HG03097 (cell line): ENCODE measurements around the gene HMCES.
"Not testable (repeated sequence)": the region's sequence is repeated elsewhere in the genome, so short reads cannot be mapped to it uniquely, and the experiment has no call there.

Experiments used
- ATAC-seq: cut with Tn5 transposase; IDR thresholded peaks from one replicate; pipeline ENCODE4 v1.9.1; 2021; ENCODE audit not compliant: unreplicated experiment, low FRiP score

The HMCES gene

GRCh38 chr3:129317014-129317771 is 38.5 kb downstream of the HMCES start:
- no peak for ATAC-seq

- no peak for ATAC-seq
Measured at GRCh38 chr3:129317848-129318247, 39.2 kb downstream of the HMCES start.

- ATAC-seq = no peak
Measured at GRCh38 chr3:129318921-129319320, 40.3 kb downstream of the HMCES start.

GRCh38 chr3:129320261-129320660 is 41.6 kb downstream of the HMCES start:
- no peak for ATAC-seq

GRCh38 chr3:129320825-129321487 is 42.3 kb downstream of the HMCES start:
- no peak for ATAC-seq

- no peak for ATAC-seq
Measured at GRCh38 chr3:129321887-129322286, 43.2 kb downstream of the HMCES start.

GRCh38 chr3:129323651-129324294 is 45.1 kb downstream of the HMCES start:
- ATAC-seq = no peak

GRCh38 chr3:129324855-129325254 is 46.2 kb downstream of the HMCES start:
- ATAC-seq = no peak

- ATAC-seq = no peak
Measured at GRCh38 chr3:129325383-129325782, 46.7 kb downstream of the HMCES start.

- no peak for ATAC-seq
Measured at GRCh38 chr3:129326138-129326537, 47.5 kb downstream of the HMCES start.

- no peak for ATAC-seq
Measured at GRCh38 chr3:129326595-129326994, 47.9 kb downstream of the HMCES start.

- no peak for ATAC-seq
Measured at GRCh38 chr3:129327510-129327909, 48.8 kb downstream of the HMCES start.

- ATAC-seq = no peak
Measured at GRCh38 chr3:129329858-129330257, 51.2 kb downstream of the HMCES start.

- no peak for ATAC-seq
Measured at GRCh38 chr3:129330409-129330808, 51.7 kb downstream of the HMCES start.

GRCh38 chr3:129333891-129334290 is 55.2 kb downstream of the HMCES start:
- no peak for ATAC-seq

- no peak for ATAC-seq
Measured at GRCh38 chr3:129336093-129336706, 57.5 kb downstream of the HMCES start.

- not testable (repeated sequence) for ATAC-seq
Measured at GRCh38 chr3:129337719-129338118, 59.0 kb downstream of the HMCES start.

GRCh38 chr3:129339186-129339585 is 60.5 kb downstream of the HMCES start:
- ATAC-seq = not testable (repeated sequence)

- ATAC-seq = not testable (repeated sequence)
Measured at GRCh38 chr3:129339833-129340232, 61.2 kb downstream of the HMCES start.

GRCh38 chr3:129341331-129342141 is 62.9 kb downstream of the HMCES start:
- ATAC-seq = no peak
